ENCODE measurements around the gene ZNF451. TPM values are rescaled to one million over a fixed set of nuclear protein-coding genes. Genes with fewer than 3 reads are reported as not detected.

The ZNF451 gene
- total RNA-seq, 1 experiment from 2014 or later: 34.5 TPM

DNA sequence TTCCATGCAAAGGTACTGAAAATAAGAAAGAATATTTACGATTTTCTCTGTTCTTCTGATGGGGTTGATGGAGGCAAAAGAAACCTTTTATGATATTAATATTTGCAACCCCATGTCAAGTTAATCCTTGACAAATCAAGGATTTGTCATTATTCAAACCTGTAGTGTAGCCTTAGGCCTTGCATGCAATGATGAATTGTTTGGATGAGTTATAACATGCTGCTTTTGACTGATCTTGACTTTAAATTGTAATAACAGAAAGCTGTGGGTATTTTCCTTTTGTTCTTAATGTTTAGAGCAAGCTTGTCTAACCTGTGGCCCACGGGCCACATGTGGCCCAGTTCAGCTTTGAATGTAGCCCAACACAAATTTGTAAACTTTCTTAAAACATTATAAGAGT lies 69.1 kb downstream of the ZNF451 start:
- intact Hi-C loops (cut with micrococcal nuclease): no loop called here

GRCh38 chr6:57162028-57162427 lies 72.0 kb downstream of the ZNF451 start:
- Histone ChIP-seq H3K27ac (ENCODE audit: low read length) (no peak overlapping the region), H3K9ac (ENCODE audit: low read length) (no peak overlapping the region), H3K4me1 (ENCODE audit: insufficient read depth, low read length) (0 out of 2 replicates have a peak, but pooled peaks cover 5% of the 10 kb centered on the region), H2AFZ (ENCODE audit: low read length) (no peak overlapping the region), H3K4me3 (ENCODE audit: low read length) (no peak overlapping the region), H4K20me1 (ENCODE audit: low read length) (no peaks in the 10 kb centered on the region), H3K79me2 (ENCODE audit: low read length) (no peaks in the 10 kb centered on the region), H3K27me3 (ENCODE audit: low read length) (no peaks in the 10 kb centered on the region), H3F3A (ENCODE audit: low read length, unreplicated experiment) (no peaks in the 10 kb centered on the region), H3K36me3 (ENCODE audit: low read depth, low read length) (peaks cover 30% of the 10 kb centered on the region), H3K9me3 (ENCODE audit: low read length) (peaks cover 16% of the 10 kb centered on the region), H3K9me2 (replicated peaks; ENCODE audit: low read length) (no peaks in the 10 kb centered on the region), H3K4me2 (ENCODE audit: low read length) (no peak overlapping the region)
- ChIA-PET POLR2A (ENCODE audit: unreplicated experiment) (interaction anchor here (0.6 kb wide), 1 partner anchor 73 kb away, joined by 3 read pairs; no protein-coding TSS in a partner anchor), CTCF (no interaction called here)
- intact Hi-C loops (cut with micrococcal nuclease): no loop called here
- ATAC-seq: no peak
- no peak for DNase-seq
- TF ChIP-seq EZH2 (IDR thresholded peaks at IDR 0.05; ENCODE audit: low read length, unreplicated experiment) (no peak), EZH2phosphoT487 (IDR thresholded peaks at IDR 0.05; ENCODE audit: borderline replicate concordance, low read length) (no peak)
- TF ChIP-seq, protein P1, sequence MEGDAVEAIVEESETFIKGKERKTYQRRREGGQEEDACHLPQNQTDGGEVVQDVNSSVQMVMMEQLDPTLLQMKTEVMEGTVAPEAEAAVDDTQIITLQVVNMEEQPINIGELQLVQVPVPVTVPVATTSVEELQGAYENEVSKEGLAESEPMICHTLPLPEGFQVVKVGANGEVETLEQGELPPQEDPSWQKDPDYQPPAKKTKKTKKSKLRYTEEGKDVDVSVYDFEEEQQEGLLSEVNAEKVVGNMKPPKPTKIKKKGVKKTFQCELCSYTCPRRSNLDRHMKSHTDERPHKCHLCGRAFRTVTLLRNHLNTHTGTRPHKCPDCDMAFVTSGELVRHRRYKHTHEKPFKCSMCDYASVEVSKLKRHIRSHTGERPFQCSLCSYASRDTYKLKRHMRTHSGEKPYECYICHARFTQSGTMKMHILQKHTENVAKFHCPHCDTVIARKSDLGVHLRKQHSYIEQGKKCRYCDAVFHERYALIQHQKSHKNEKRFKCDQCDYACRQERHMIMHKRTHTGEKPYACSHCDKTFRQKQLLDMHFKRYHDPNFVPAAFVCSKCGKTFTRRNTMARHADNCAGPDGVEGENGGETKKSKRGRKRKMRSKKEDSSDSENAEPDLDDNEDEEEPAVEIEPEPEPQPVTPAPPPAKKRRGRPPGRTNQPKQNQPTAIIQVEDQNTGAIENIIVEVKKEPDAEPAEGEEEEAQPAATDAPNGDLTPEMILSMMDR (conservative IDR thresholded peaks at IDR 0.05; ENCODE audit: low read depth, low read length): no peak
- no TSS peak for BruUV-seq (replicated peaks)

More for the DNA sequence above, 69.1 kb downstream of the ZNF451 start:
- Histone ChIP-seq H3K9me3 (ENCODE audit: low read length) (peaks cover under 1% of the 10 kb centered on the region; the same call in 1 of the 2 replicates), H3K79me2 (ENCODE audit: low read length) (no peaks in the 10 kb centered on the region), H3K4me2 (ENCODE audit: low read length) (no peak overlapping the region), H3K36me3 (ENCODE audit: low read depth, low read length) (peaks cover 15% of the 10 kb centered on the region), H3F3A (ENCODE audit: low read length, unreplicated experiment) (no peaks in the 10 kb centered on the region), H4K20me1 (ENCODE audit: low read length) (no peaks in the 10 kb centered on the region), H3K27ac (ENCODE audit: low read length) (no peak overlapping the region), H3K4me3 (ENCODE audit: low read length) (no peak overlapping the region), H3K9me2 (replicated peaks; ENCODE audit: low read length) (no peaks in the 10 kb centered on the region), H3K9ac (ENCODE audit: low read length) (no peak overlapping the region), H3K27me3 (ENCODE audit: low read length) (no peaks in the 10 kb centered on the region), H3K4me1 (ENCODE audit: insufficient read depth, low read length) (0 out of 2 replicates have a peak, but pooled peaks cover 5% of the 10 kb centered on the region), H2AFZ (ENCODE audit: low read length) (no peak overlapping the region)
- DNase-seq: no peak
- no peak for ATAC-seq
- ChIA-PET POLR2A (ENCODE audit: unreplicated experiment) (no interaction called here), CTCF (no interaction called here)
- no peak for TF ChIP-seq EZH2 (IDR thresholded peaks at IDR 0.05; ENCODE audit: low read length, unreplicated experiment)
- TF ChIP-seq EZH2phosphoT487 (IDR thresholded peaks at IDR 0.05; ENCODE audit: borderline replicate concordance, low read length): no peak
- TF ChIP-seq, protein P1 (conservative IDR thresholded peaks at IDR 0.05; ENCODE audit: low read depth, low read length): no peak
- BruUV-seq (replicated peaks): no TSS peak

- Histone ChIP-seq H3K4me3 (ENCODE audit: low read length) (no peak overlapping the region), H3K4me2 (ENCODE audit: low read length) (no peak overlapping the region), H4K20me1 (ENCODE audit: low read length) (no peaks in the 10 kb centered on the region), H3K4me1 (ENCODE audit: insufficient read depth, low read length) (0 out of 2 replicates have a peak, but pooled peaks cover 5% of the 10 kb centered on the region), H2AFZ (ENCODE audit: low read length) (no peak overlapping the region), H3K27ac (ENCODE audit: low read length) (no peak overlapping the region), H3K27me3 (ENCODE audit: low read length) (no peaks in the 10 kb centered on the region), H3K9me3 (ENCODE audit: low read length) (peaks cover 16% of the 10 kb centered on the region), H3K9me2 (replicated peaks; ENCODE audit: low read length) (no peaks in the 10 kb centered on the region), H3F3A (ENCODE audit: low read length, unreplicated experiment) (no peaks in the 10 kb centered on the region), H3K9ac (ENCODE audit: low read length) (no peak overlapping the region), H3K36me3 (ENCODE audit: low read depth, low read length) (peaks cover 30% of the 10 kb centered on the region), H3K79me2 (ENCODE audit: low read length) (no peaks in the 10 kb centered on the region)
- TF ChIP-seq, protein P1 (conservative IDR thresholded peaks at IDR 0.05; ENCODE audit: low read depth, low read length): no peak
- TF ChIP-seq EZH2 (IDR thresholded peaks at IDR 0.05; ENCODE audit: low read length, unreplicated experiment) (no peak), EZH2phosphoT487 (IDR thresholded peaks at IDR 0.05; ENCODE audit: borderline replicate concordance, low read length) (no peak)
- intact Hi-C loops (cut with micrococcal nuclease): no loop called here
- BruUV-seq (replicated peaks): no TSS peak
- ChIA-PET POLR2A (ENCODE audit: unreplicated experiment) (no interaction called here), CTCF (no interaction called here)
- ATAC-seq: no peak
- DNase-seq: no peak
Observed at GRCh38 chr6:57162516-57162915, 72.5 kb downstream of the ZNF451 start.
